GM21737 (cell line): ENCODE measurements around the gene PAX3.

Source experiments
- ATAC-seq: cut with Tn5 transposase; IDR thresholded peaks from one replicate; pipeline ENCODE4 v1.9.1; 2021; ENCODE audit warnings: mild to moderate bottlenecking, moderate library complexity; ENCODE audit not compliant: unreplicated experiment

PAX3 gene

GRCh38 chr2:222232839-222233238 is 66.0 kb downstream of the PAX3 start:
- ATAC-seq: no peak

- ATAC-seq: no peak
Measured at GRCh38 chr2:222232372-222232771, 66.4 kb downstream of the PAX3 start.

- no peak for ATAC-seq
Measured at GRCh38 chr2:222228054-222228453, 70.7 kb downstream of the PAX3 start.

GRCh38 chr2:222218786-222219185 is 80.0 kb downstream of the PAX3 start:
- no peak for ATAC-seq

- no peak for ATAC-seq
Measured at GRCh38 chr2:222217712-222218111, 81.1 kb downstream of the PAX3 start.

- no peak for ATAC-seq
Measured at GRCh38 chr2:222214885-222215284, 83.9 kb downstream of the PAX3 start.

DNA sequence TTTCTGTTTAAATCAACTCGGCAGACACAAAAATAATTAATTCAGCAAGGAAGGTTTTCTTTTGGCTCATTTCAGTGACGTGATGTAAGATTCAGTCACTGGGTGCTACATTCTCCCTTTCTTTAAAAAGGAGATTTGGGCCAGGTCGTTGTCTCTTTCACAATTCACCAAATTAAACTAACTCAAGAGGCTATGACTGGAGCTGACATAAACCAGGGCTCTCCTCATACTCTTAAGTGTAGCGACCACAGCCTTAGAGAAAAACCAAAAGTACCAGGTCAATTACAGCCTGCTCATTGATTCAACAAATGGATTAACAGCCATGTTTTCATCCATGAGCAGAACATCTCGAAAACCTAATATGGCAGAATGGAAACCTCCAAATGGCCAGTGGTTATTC is 85.7 kb downstream of the PAX3 start:
- no peak for ATAC-seq

- no peak for ATAC-seq
Measured at GRCh38 chr2:222212571-222212970, 86.2 kb downstream of the PAX3 start.

DNA sequence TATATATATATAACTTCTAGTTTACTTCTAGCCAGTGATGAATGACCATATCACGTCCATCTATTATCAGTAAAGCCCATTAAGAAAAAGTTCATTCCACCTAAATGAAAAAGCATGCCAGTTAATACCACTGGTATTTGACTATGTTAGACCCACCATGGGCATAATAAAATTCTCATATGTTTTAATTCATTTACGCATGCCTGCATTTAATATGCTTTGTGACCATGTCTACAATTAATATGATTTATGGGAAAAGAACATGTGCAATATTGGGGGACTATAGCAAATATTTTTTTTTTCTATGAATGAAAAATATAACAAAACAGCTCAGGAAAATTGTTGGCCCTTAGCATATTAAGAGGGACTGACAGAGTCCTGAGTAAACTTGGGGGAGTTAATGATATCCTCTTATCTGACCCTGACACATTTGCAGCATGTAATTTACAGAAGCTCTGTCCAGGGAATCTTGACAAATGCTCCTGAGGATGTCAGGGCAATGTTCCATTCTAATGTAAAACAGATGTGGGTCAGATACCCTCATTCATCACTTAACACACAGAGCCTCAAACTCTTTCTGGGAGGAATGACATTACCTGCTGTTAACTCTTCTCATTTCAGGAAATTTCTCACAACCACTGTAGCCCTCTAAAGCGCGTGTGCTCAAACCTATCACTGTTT is 90.6 kb downstream of the PAX3 start:
- ATAC-seq: no peak

GRCh38 chr2:222205136-222205535 is 93.7 kb downstream of the PAX3 start:
- no peak for ATAC-seq

DNA sequence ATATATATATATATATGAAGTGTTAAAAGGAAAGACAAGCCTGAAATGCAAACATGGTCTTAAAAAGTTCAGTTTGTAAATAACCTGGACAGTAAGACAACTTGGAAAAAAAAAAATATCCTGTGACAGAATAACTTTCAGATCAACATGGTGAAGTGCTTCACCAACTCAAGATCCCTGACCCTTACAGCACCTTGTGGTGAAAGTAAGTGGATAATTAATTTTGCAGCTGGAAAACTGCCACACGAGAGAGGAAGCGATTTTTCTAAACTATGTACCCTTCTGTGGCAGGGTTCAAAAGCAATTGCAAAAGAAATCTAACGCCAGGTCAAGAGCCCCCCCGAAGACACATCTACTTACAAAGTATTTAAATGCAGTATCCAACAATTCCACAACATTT is 95.8 kb downstream of the PAX3 start:
- no peak for ATAC-seq

DNA sequence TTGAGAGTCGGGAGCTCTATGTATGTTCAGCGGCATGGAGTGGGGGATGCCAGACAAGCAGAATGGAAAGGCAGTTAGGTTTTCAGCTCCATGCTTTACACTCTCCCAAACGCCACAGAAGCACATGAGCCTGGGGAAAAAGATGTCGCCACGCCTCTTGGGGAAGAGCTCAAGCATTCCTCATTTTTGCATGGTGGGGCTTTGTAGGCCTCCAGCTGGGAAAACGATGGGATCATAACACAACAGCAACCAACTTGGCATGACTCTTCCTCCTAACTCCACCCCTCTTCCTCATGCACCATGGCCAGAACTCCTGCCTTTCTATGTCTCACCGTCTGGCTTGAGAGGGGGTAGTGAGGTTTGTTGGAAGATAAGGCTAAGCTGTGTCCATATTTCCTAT is 102.6 kb downstream of the PAX3 start:
- ATAC-seq: no peak

GRCh38 chr2:222194669-222195068 is 104.1 kb downstream of the PAX3 start:
- no peak for ATAC-seq

GRCh38 chr2:222193328-222193983 is 105.3 kb downstream of the PAX3 start:
- ATAC-seq: no peak

- ATAC-seq: no peak
Measured at GRCh38 chr2:222180619-222181018, 118.2 kb downstream of the PAX3 start.

- ATAC-seq: no peak
Measured at GRCh38 chr2:222179592-222179991, 119.2 kb downstream of the PAX3 start.

GRCh38 chr2:222178450-222178849 is 120.3 kb downstream of the PAX3 start:
- no peak for ATAC-seq

DNA sequence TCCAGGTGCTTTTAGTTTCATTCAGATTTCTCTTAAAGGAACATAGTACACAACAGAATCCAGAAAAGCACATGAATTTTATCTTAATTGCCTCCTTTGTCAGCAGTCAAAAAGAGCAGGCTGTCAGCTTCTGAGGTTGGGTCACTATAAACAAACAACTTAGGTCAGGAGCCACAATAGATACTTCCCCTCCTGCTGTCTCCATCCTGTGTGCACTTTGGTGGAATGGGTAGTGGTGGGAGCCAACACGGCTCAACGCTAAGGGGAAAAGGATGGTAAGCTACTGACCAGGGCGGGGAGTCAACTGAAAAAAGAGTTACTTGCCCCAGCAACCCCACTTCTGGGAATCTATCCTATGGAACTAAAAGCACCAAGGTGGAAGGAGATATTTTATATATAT is 121.9 kb downstream of the PAX3 start:
- no peak for ATAC-seq

DNA sequence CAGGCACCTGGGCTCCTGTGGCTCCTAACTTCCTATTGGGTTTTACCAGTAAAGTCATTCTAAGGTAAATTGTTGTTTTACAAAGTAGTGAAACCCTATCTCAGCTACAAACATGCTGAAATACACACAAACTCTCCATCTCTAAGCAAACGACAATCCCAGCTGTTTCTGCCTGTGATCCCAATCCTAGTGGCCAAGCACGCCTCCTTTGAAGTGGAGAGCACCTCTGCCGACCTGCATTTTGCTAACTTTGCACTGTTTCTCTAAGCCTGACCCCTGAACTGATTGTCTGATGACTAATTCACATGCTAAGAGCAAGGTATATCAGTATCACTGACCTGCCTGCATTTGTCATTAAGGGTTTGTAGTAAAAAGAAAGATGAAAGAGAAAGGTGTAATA is 124.3 kb downstream of the PAX3 start:
- ATAC-seq: no peak

DNA sequence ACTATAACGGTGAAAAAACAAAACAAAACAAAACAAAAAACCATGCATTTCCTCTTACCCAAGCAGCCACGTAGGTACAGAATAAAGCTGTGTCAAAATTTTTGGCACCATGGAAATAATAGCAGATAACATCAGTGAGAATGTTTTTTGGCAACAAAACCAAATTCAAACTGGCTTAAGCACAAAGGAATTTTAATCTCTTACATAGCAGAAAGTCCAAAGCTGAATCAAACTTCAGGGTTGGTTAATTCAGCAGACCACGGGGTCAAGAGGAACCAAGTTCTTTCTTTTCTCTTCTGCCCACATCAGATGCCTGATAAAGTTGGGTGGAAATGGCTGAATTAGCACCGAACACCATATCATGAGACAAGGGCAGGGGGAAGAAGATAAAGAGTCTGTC is 129.5 kb downstream of the PAX3 start:
- ATAC-seq: no peak

DNA sequence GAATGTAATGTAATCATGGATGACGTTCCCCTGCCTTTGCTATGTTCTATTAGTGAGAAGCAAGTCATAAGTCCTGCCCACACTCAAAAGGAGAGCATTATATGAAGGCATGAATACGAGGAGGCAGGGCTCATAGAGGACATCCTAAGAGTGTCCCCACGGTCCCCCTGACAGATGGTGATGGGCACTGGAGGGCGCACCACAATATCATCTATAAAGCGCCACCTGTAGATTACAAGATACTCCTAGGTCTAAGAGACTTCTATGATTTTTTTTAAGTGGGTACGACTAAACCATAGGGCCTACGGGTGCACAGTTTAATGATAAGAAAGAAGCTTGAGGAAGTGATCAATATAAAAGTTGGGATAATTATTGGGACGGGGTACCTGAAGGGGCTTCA is 131.0 kb downstream of the PAX3 start:
- ATAC-seq: no peak

- no peak for ATAC-seq
Measured at GRCh38 chr2:222160944-222161343, 137.9 kb downstream of the PAX3 start.

DNA sequence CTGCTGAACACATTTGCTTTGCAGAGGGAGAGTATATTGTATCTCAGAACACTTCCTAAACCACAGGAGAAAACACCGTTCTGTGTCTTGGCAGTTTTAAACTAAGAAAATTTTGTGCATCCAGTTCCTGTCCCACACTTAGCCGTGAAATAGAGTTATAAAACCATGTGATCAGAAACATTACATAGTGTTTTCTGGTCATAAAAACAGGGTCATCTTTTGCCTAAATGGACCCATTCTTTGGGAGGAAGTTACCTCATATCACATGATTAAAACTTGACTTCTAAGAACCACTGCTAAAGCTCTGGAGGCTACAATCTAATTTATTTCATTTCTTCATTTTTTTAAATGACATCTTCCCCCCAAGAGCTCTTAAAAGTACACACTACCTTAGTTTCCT is 138.7 kb downstream of the PAX3 start:
- no peak for ATAC-seq
